ENCODE results near the gene NBEAL2. TPM values are rescaled to one million over a fixed set of nuclear protein-coding genes. Genes with fewer than 3 reads are reported as not detected.
"Not testable (repeated sequence)": the region's sequence is repeated elsewhere in the genome, so short reads cannot be mapped to it uniquely, and the experiment has no call there.

Gene NBEAL2
- total RNA-seq, 4 donors from 2014 or later = 128 to 297 (median 185) TPM

DNA sequence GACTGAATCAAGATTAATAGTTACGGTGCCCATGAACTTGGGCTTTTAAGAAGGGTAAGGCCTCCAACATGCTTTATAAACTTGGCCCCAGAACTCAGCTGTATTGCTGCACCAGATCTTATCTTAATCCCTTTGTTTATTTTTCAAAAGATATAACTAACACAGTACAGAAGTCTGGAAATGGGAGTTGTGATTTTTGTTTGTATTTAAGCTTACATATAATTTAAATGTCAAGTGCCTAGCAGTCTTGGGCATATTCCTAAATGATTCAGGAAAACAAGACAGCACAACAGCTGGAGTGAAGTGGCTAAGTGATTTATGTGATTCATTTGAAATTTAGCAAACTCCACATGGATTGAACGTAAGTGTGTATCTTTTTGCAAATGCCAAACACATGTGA is 56.2 kb downstream of the NBEAL2 start:
- peaks cover 0 to 16% (median 0%) of the 10 kb centered on the region in 3 donors for H3K4me1 ChIP-seq
- no peak overlapping the region for H3K4me3 ChIP-seq
- H3K36me3 ChIP-seq = peaks cover 6 to 93% (median 10%) of the 10 kb centered on the region in 3 donors

DNA sequence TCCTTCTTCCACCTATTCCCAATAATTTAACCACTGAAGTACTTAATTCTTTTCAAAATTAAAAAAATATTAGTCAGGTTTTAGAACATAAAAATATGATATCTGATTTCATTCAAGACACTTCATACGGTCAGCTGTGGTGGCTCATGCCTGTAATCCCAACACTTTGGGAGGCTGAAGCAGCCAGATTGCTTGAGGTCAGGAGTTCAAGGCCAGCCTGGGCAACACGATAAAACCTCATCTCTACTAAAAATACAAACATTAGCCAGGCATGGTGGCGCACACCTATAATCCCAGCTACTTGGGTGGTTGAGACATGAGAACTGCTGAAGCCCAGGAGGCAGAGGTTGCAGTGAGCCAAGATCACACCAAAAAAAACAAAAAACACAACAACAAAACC is 56.7 kb downstream of the NBEAL2 start:
- Histone ChIP-seq H3K9me3 (no peaks in the 10 kb centered on the region), H3K36me3 (peaks cover 6 to 93% (median 12%) of the 10 kb centered on the region in 3 donors), H3K4me3 (no peak overlapping the region), H3K4me1 (peaks cover 0 to 16% (median 0%) of the 10 kb centered on the region in 3 donors), H3K27me3 (no peaks in the 10 kb centered on the region), H3K27ac (peak overlapping the region in 1 of 4 donors; percentile 21)
- intact Hi-C loops (cut with DNase I) = no loop called here
- TF ChIP-seq POLR2A (IDR thresholded peaks at IDR 0.05) = no peak
- WGBS, 2 donors = 67 to 83% methylated on average over 3 of the region's 3 CpGs
- no peak for DNase-seq

More for the DNA sequence above, 56.2 kb downstream of the NBEAL2 start:
- WGBS, 2 donors = 58 to 84% methylated on average over 2 of the region's 2 CpGs
- TF ChIP-seq, protein P1, sequence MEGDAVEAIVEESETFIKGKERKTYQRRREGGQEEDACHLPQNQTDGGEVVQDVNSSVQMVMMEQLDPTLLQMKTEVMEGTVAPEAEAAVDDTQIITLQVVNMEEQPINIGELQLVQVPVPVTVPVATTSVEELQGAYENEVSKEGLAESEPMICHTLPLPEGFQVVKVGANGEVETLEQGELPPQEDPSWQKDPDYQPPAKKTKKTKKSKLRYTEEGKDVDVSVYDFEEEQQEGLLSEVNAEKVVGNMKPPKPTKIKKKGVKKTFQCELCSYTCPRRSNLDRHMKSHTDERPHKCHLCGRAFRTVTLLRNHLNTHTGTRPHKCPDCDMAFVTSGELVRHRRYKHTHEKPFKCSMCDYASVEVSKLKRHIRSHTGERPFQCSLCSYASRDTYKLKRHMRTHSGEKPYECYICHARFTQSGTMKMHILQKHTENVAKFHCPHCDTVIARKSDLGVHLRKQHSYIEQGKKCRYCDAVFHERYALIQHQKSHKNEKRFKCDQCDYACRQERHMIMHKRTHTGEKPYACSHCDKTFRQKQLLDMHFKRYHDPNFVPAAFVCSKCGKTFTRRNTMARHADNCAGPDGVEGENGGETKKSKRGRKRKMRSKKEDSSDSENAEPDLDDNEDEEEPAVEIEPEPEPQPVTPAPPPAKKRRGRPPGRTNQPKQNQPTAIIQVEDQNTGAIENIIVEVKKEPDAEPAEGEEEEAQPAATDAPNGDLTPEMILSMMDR (IDR thresholded peaks at IDR 0.05) = no peak
- no peak for TF ChIP-seq POLR2A (IDR thresholded peaks at IDR 0.05)
- Histone ChIP-seq H3K27ac (no peak overlapping the region), H3K27me3 (no peaks in the 10 kb centered on the region), H3K9me3 (no peaks in the 10 kb centered on the region)
- DNase-seq = no peak
- intact Hi-C loops (cut with DNase I) = no loop called here

DNA sequence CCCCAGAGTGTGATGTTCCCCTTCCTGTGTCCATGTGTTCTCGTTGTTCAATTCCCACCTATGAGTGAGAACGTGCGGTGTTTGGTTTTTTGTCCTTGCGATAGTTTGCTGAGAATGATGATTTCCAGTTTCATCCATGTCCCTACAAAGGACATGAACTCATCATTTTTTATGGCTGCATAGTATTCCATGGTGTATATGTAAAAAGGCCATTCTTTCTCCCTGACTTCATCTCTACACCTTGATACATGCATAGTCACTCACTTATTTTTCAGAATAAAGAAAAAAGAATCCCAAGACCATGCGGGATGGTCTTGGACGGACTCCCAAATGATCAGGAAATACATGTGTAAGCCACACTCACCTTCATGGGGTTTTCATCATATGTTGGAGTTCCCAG is 57.8 kb downstream of the NBEAL2 start:
- H3K4me1 ChIP-seq = peaks cover 0 to 16% (median 0%) of the 10 kb centered on the region in 3 donors
- H3K4me3 ChIP-seq; DNase-seq; H3K27me3 ChIP-seq; H3K9me3 ChIP-seq; intact Hi-C loops (cut with DNase I): not testable (repeated sequence)
- peaks cover 14 to 98% (median 14%) of the 10 kb centered on the region in 3 donors for H3K36me3 ChIP-seq
- 50 to 58% methylated on average over 2 of the region's 6 CpGs for WGBS, 2 donors
- H3K27ac ChIP-seq = peak overlapping the region in 1 of 4 donors; percentile 9

DNA sequence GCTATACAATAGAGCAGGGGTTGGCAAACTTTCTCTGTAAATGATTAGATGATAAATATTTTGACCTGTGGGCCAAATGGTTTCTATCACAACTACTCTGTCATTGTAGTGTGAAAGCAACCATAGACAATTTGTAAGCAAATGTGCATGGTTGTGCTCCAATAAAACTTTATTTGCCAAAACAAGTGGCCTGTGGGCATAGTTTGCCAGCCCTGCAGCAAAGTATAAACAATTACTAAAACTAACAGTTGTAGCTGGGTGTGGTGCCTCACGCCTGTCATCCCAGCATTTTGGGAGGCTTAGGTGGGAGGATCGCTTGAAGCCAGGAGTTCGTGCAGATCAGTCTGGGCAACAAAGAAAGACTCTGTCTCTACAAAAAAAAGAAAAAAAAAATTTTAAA is 61.6 kb downstream of the NBEAL2 start:
- intact Hi-C loops (cut with DNase I) = no loop called here
- peaks cover 14 to 100% (median 17%) of the 10 kb centered on the region in 3 donors for H3K36me3 ChIP-seq
- no peak overlapping the region for H3K4me3 ChIP-seq
- peaks cover 0 to 4% (median 0%) of the 10 kb centered on the region in 3 donors for H3K4me1 ChIP-seq
- no peaks in the 10 kb centered on the region for H3K27me3 ChIP-seq
- H3K27ac ChIP-seq = no peak overlapping the region
- H3K9me3 ChIP-seq = no peaks in the 10 kb centered on the region
- 78 to 91% methylated on average over 3 of the region's 3 CpGs for WGBS, 2 donors
- TF ChIP-seq, protein P1 (IDR thresholded peaks at IDR 0.05) = no peak
- DNase-seq = no peak

DNA sequence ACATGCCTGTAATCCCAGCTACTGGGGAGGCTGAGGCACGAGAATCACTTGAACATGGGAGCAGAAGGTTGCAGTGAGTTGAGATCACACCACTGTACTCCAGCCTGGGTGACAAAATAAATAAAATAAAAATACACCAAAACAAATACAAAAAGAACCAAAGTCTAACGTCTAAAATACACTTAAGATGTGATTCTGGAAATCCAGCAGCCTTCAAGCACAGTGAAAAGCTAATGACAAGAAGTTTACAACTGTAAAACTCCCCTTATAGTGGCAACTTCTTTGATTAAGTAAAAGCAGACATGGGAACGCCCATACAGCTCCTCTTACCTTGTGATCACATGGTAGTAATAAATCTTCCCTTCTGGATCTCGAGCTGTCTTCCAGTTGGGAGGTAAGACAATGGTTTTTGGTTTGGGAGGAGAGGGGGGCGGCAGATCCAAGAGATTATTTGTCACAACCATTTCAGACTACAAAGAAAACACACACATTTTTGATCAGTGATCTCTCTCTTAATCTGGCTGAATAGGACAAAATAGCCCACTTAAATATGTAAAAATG is 62.8 kb downstream of the NBEAL2 start:
- no peaks in the 10 kb centered on the region for H3K9me3 ChIP-seq
- intact Hi-C loops (cut with DNase I) = no loop called here
- H3K4me1 ChIP-seq = peaks cover 0 to 10% (median 0%) of the 10 kb centered on the region in 3 donors
- TF ChIP-seq POLR2A (IDR thresholded peaks at IDR 0.05) = no peak
- TF ChIP-seq, protein P1 (IDR thresholded peaks at IDR 0.05) = no peak
- no peaks in the 10 kb centered on the region for H3K27me3 ChIP-seq
- WGBS, 2 donors = 77 to 90% methylated on average over 5 of the region's 5 CpGs
- no peak overlapping the region for H3K4me3 ChIP-seq
- no peak for DNase-seq
- H3K36me3 ChIP-seq = peaks cover 14 to 91% (median 16%) of the 10 kb centered on the region in 3 donors
- H3K27ac ChIP-seq = no peak overlapping the region

DNA sequence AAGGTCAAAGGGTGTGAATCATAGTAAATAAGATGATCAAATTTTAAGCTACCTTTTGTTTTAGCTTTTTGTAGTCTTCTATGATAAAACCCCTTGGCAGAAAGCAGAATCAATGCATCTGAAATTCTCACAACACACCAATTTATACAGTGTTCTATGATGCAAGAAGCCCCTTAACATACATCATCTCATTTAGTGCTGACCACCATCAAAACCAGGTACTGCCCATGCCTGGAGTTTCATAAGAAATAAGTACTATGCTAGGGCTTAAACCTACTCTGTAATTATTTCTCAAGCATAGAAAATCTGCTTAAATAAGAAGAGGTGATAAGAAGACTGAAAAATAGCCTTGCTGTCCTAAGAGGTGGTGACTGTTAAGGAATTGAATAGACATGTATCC is 67.6 kb downstream of the NBEAL2 start:
- DNase-seq = no peak
- Histone ChIP-seq H3K4me1 (peaks cover 0 to 24% (median 0%) of the 10 kb centered on the region in 3 donors), H3K9me3 (no peaks in the 10 kb centered on the region), H3K27me3 (no peaks in the 10 kb centered on the region), H3K4me3 (no peak overlapping the region), H3K27ac (no peak overlapping the region), H3K36me3 (peaks cover 0 to 49% (median 4%) of the 10 kb centered on the region in 3 donors)
- intact Hi-C loops (cut with DNase I) = no loop called here
- TF ChIP-seq, protein P1 (IDR thresholded peaks at IDR 0.05) = no peak
- no peak for TF ChIP-seq POLR2A (IDR thresholded peaks at IDR 0.05)
